PC-9 (cell line): ENCODE results near the gene RFC2. TPM values are rescaled to one million over a fixed set of nuclear protein-coding genes. Genes with fewer than 3 reads are reported as not detected.
A peak's percentile ranks its signal among the peaks of the same experiment; 100 is the strongest.

Experiments
- BruUV-seq: library from RNA; stranded (reverse); fragments of 400-500 nt; replicated peaks from 2 replicates; lab custom pipeline; 2021; lab: Mats Ljungman, UMichigan
- CTCF ChIA-PET: fragments of 300-600 bp; sonication (Branson Sonifier 250); formaldehyde crosslinking; loops from one replicate; lab custom pipeline; 2022; ENCODE audit warnings: antibody characterized with exemption; lab: Charles Lee
- POLR2A ChIA-PET: fragments of 300-600 bp; sonication (Branson Sonifier 250); formaldehyde crosslinking; loops from one replicate; lab custom pipeline; 2022; ENCODE audit warnings: antibody characterized with exemption; ENCODE audit not compliant: unreplicated experiment; lab: Charles Lee
- DNase-seq, 2 experiments: peaks; one replicate each; pipeline versions ENCODE4 v3.0.0 to v3.0.0-alpha.2; 2015 to 2022; ENCODE audit warnings: mixed read lengths in 1 of 2
- H2AFZ ChIP-seq: fragments of 200-600 bp; sonication (generic); 2 replicates; pipeline ENCODE4 v1.8.1; 2017; ENCODE audit warnings: antibody characterized with exemption
- H3F3A ChIP-seq: fragments of 200-600 bp; sonication (generic); 2 replicates; pipeline ENCODE4 v1.8.1; 2017; ENCODE audit warnings: antibody characterized with exemption, mild to moderate bottlenecking, low read depth; ENCODE audit not compliant: insufficient read depth
- H3K27ac ChIP-seq: fragments of 200-600 bp; sonication (generic); 2 replicates; pipeline ENCODE4 v1.6.1; 2016; ENCODE audit warnings: mixed run types
- H3K27me3 ChIP-seq: fragments of 200-600 bp; sonication (generic); 2 replicates; pipeline ENCODE4 v1.6.1; 2016; ENCODE audit warnings: low read depth, mixed run types; ENCODE audit not compliant: insufficient read depth
- H3K36me3 ChIP-seq: fragments of 200-600 bp; sonication (generic); 2 replicates; pipeline ENCODE4 v1.6.1; 2016; ENCODE audit warnings: low read depth, mixed run types
- H3K4me1 ChIP-seq: fragments of 200-600 bp; sonication (generic); replicated peaks from 2 replicates; pipeline ENCODE4 v1.6.1; 2016; ENCODE audit warnings: mixed run types; ENCODE audit not compliant: insufficient read depth
- H3K4me2 ChIP-seq: fragments of 200-600 bp; sonication (generic); 2 replicates; pipeline ENCODE4 v1.6.1; 2017; ENCODE audit warnings: mixed run types
- H3K4me3 ChIP-seq: fragments of 200-600 bp; sonication (generic); 2 replicates; pipeline ENCODE4 v1.6.1; 2016; ENCODE audit warnings: mixed run types
- H3K79me2 ChIP-seq: fragments of 200-600 bp; sonication (generic); 2 replicates; pipeline ENCODE4 v1.6.1; 2017; ENCODE audit warnings: low read depth, mixed run types
- H3K9me2 ChIP-seq: fragments of 200-600 bp; sonication (generic); 2 replicates; pipeline ENCODE4 v1.8.1; 2017; ENCODE audit warnings: mild to moderate bottlenecking; ENCODE audit not compliant: insufficient read depth
- H3K9me3 ChIP-seq: fragments of 200-600 bp; sonication (generic); 2 replicates; pipeline ENCODE4 v1.8.1; 2016; ENCODE audit warnings: low read depth; ENCODE audit not compliant: insufficient read depth
- H4K20me1 ChIP-seq: fragments of 200-600 bp; sonication (generic); 2 replicates; pipeline ENCODE4 v1.8.1; 2017; ENCODE audit not compliant: insufficient read depth
- CTCF ChIP-seq: fragments of 200-600 bp; sonication (generic); conservative IDR thresholded peaks from 2 replicates; pipeline ENCODE4 v1.6.1; 2017; ENCODE audit warnings: mixed run types, antibody characterized with exemption, mild to moderate bottlenecking, moderate library complexity
- EZH2 ChIP-seq: fragments of 200-600 bp; sonication (generic); IDR thresholded peaks from 2 replicates; pipeline ENCODE4 v1.8.0; 2017; ENCODE audit warnings: antibody characterized with exemption, low read depth
- intact Hi-C: fragments of 100-400 bp; cut with micrococcal nuclease; formaldehyde crosslinking; loops from one replicate; pipeline ENCODE4 v1.10.0; 2022; ENCODE audit not compliant: unreplicated experiment
- total RNA-seq: library from RNA; stranded (reverse); gene quantifications from 2 replicates; pipeline ENCODE4 v1.2.3, GENCODE V29; 2021

The RFC2 gene
- total RNA-seq, 1 experiment from 2014 or later = 75.7 TPM

GRCh38 chr7:74287303-74288033 lies 33.3 kb upstream of the RFC2 start:
- TF ChIP-seq CTCF = no peak
- no peak for TF ChIP-seq EZH2
- Histone ChIP-seq H3K4me2 (peak overlapping the region; percentile 89; the same call in 1 of the 2 replicates), H3K27me3 (no peaks in the 10 kb centered on the region), H4K20me1 (no peaks in the 10 kb centered on the region; the same call in 1 of the 2 replicates), H3K79me2 (peaks cover 10% of the 10 kb centered on the region; the same call in 1 of the 2 replicates), H3K4me1 (peaks cover 42% of the 10 kb centered on the region), H3K27ac (peak overlapping the region; percentile 13; the same call in 1 of the 2 replicates), H3K4me3 (no peak overlapping the region), H3K36me3 (no peaks in the 10 kb centered on the region), H2AFZ (no peak overlapping the region), H3K9me3 (no peaks in the 10 kb centered on the region), H3K9me2 (no peaks in the 10 kb centered on the region), H3F3A (peaks cover 21% of the 10 kb centered on the region; the same call in 1 of the 2 replicates)
- POLR2A ChIA-PET = interaction anchor here (0.5 to 0.7 kb wide), 3 partner anchors 14 to 146 kb away, joined by 4 to 18 read pairs (median 5); no protein-coding TSS in a partner anchor
- CTCF ChIA-PET = interaction anchor here (0.6 to 1.0 kb wide), 4 partner anchors 8 to 118 kb away, joined by 3 to 7 read pairs (median 3); no protein-coding TSS in a partner anchor
- intact Hi-C loops = loop anchor here (1.0 to 5.0 kb wide), 3 partner anchors 8 to 35 kb away; partner anchors contain the start of gene RFC2
- peak in 1 of 2 experiments; percentile 75 for DNase-seq
- no TSS peak for BruUV-seq

GRCh38 chr7:74286131-74286530 lies 31.9 kb upstream of the RFC2 start:
- no peaks in the 10 kb centered on the region for H3K27me3 ChIP-seq
- no peaks in the 10 kb centered on the region for H3K9me3 ChIP-seq
- no peak overlapping the region for H2AFZ ChIP-seq
- ChIA-PET POLR2A (no interaction called here), CTCF (interaction anchor here (0.7 kb wide), 1 partner anchor 20 kb away, joined by 3 read pairs; no protein-coding TSS in a partner anchor)
- peaks cover 10% of the 10 kb centered on the region; the same call in 1 of the 2 replicates for H3K79me2 ChIP-seq
- TF ChIP-seq CTCF = no peak
- no peak for TF ChIP-seq EZH2
- H3F3A ChIP-seq = peaks cover 18% of the 10 kb centered on the region; the same call in 1 of the 2 replicates
- H4K20me1 ChIP-seq = no peaks in the 10 kb centered on the region
- intact Hi-C loops = loop anchor here (5.0 kb wide), 1 partner anchor 34 kb away; the partner anchor contains the start of gene RFC2
- H3K4me1 ChIP-seq = peaks cover 45% of the 10 kb centered on the region
- DNase-seq = no peak
- no peaks in the 10 kb centered on the region for H3K36me3 ChIP-seq
- BruUV-seq = no TSS peak
- no peak overlapping the region for H3K4me3 ChIP-seq
- H3K9me2 ChIP-seq = no peaks in the 10 kb centered on the region
- H3K27ac ChIP-seq = no peak overlapping the region
- H3K4me2 ChIP-seq = no peak overlapping the region

GRCh38 chr7:74284781-74285259 lies 30.6 kb upstream of the RFC2 start:
- no peaks in the 10 kb centered on the region for H3K9me2 ChIP-seq
- BruUV-seq = no TSS peak
- ChIA-PET POLR2A (no interaction called here), CTCF (interaction anchor here (0.5 kb wide), 1 partner anchor 171 kb away, joined by 4 read pairs; no protein-coding TSS in a partner anchor)
- no peaks in the 10 kb centered on the region for H3K36me3 ChIP-seq
- H3K4me2 ChIP-seq = no peak overlapping the region
- no peak overlapping the region for H3K27ac ChIP-seq
- DNase-seq = no peak
- H3K27me3 ChIP-seq = no peaks in the 10 kb centered on the region
- H4K20me1 ChIP-seq = no peaks in the 10 kb centered on the region
- intact Hi-C loops = loop anchor here (5.0 kb wide), 1 partner anchor 33 kb away; the partner anchor contains the start of gene RFC2
- no peak overlapping the region for H3K4me3 ChIP-seq
- H3F3A ChIP-seq = peaks cover 31% of the 10 kb centered on the region
- H3K79me2 ChIP-seq = 0 out of 2 replicates have a peak, but pooled peaks cover under 1% of the 10 kb centered on the region
- H2AFZ ChIP-seq = no peak overlapping the region
- H3K4me1 ChIP-seq = peaks cover 50% of the 10 kb centered on the region
- no peaks in the 10 kb centered on the region for H3K9me3 ChIP-seq
- TF ChIP-seq CTCF = no peak
- TF ChIP-seq EZH2 = no peak
